HEK293 (cell line): Measurements from ENCODE around the gene MAPK8IP3.
A peak's percentile ranks its signal among the peaks of the same experiment; 100 is the strongest.

ENCODE experiments used
- CTCF ChIA-PET: fragments of 350-600 bp; formaldehyde crosslinking; extraction: SDS; loops from one replicate; lab custom pipeline; 2021; ENCODE audit warnings: antibody characterized with exemption; lab: Yijun Ruan, JAX
- POLR2A ChIA-PET: fragments of 300-600 bp; formaldehyde crosslinking; extraction: SDS; loops from one replicate; lab custom pipeline; 2020; ENCODE audit warnings: antibody characterized with exemption, inconsistent platforms; lab: Yijun Ruan, JAX
- H3K27ac ChIP-seq: fragments of 200-500 bp; sonication (Bioruptor generic); 2 replicates; pipeline ENCODE4 v1.5.1; 2014; ENCODE audit warnings: low read depth, low read length, control low read depth, inconsistent platforms; ENCODE audit errors: extremely low read depth
- H3K36me3 ChIP-seq, 2 experiments: fragments of 200-500 bp in 1 of 2; sonication (Bioruptor generic) in 1 of 2; 1 replicate in 1 of 2; 2 replicates in 1 of 2; pipeline ENCODE4 v1.5.1; 2014 to 2017; ENCODE audit warnings: inconsistent platforms in 2 of 2, low read length in 2 of 2; ENCODE audit not compliant: control insufficient read depth in 2 of 2, insufficient read depth in 1 of 2
- H3K4me1 ChIP-seq: fragments of 200-500 bp; sonication (Bioruptor generic); 2 replicates; pipeline ENCODE4 v1.5.1; 2014; ENCODE audit warnings: mild to moderate bottlenecking, low read length, inconsistent platforms; ENCODE audit not compliant: control insufficient read depth, insufficient read depth
- H3K4me3 ChIP-seq: 2 replicates; pipeline ENCODE4 v1.5.1; 2011; ENCODE audit warnings: low read depth, mild to moderate bottlenecking, control low read depth, low read length, moderate library complexity
- H3K9me3 ChIP-seq: fragments of 200-500 bp; sonication (Bioruptor generic); 2 replicates; pipeline ENCODE4 v1.5.1; 2014; ENCODE audit warnings: low read depth, low read length, inconsistent platforms; ENCODE audit not compliant: control insufficient read depth, insufficient read depth
- GLI2 ChIP-seq: fragments of 450-650 bp; formaldehyde crosslinking; IDR thresholded peaks from 2 replicates; pipeline ENCODE4; 2017; ENCODE audit warnings: missing biosample characterization, missing genetic modification characterization, low read depth, borderline replicate concordance
- GLI4 ChIP-seq: fragments of 450-650 bp; formaldehyde crosslinking; IDR thresholded peaks from 2 replicates; pipeline ENCODE4 v1.5.1; 2016; ENCODE audit warnings: missing biosample characterization, missing genetic modification characterization
- GLIS2 ChIP-seq: fragments of 450-650 bp; formaldehyde crosslinking; IDR thresholded peaks from 2 replicates; pipeline ENCODE4 v1.5.1; 2016; ENCODE audit warnings: missing biosample characterization, missing genetic modification characterization
- PRDM1 ChIP-seq: fragments of 450-650 bp; formaldehyde crosslinking; IDR thresholded peaks from 2 replicates; pipeline ENCODE4; 2016; ENCODE audit warnings: missing biosample characterization, missing genetic modification characterization
- REPIN1 ChIP-seq: fragments of 450-650 bp; formaldehyde crosslinking; IDR thresholded peaks from 2 replicates; pipeline ENCODE4 v1.5.1; 2017; ENCODE audit warnings: missing biosample characterization, missing genetic modification characterization, low read depth
- SP7 ChIP-seq: fragments of 450-650 bp; formaldehyde crosslinking; IDR thresholded peaks from 2 replicates; pipeline ENCODE4 v1.5.1; 2016; ENCODE audit warnings: missing biosample characterization, missing genetic modification characterization
- YY1 ChIP-seq: fragments of 450-650 bp; formaldehyde crosslinking; IDR thresholded peaks from 2 replicates; pipeline ENCODE4 v1.5.1; 2018; ENCODE audit warnings: missing biosample characterization, missing genetic modification characterization
- ZBTB17 ChIP-seq: fragments of 450-650 bp; formaldehyde crosslinking; IDR thresholded peaks from 2 replicates; pipeline ENCODE4 v1.5.1; 2016; ENCODE audit warnings: missing biosample characterization, missing genetic modification characterization
- ZNF19 ChIP-seq: fragments of 450-650 bp; formaldehyde crosslinking; IDR thresholded peaks from 2 replicates; pipeline ENCODE4; 2016; ENCODE audit warnings: missing biosample characterization, missing genetic modification characterization, low read depth
- ZNF2 ChIP-seq: fragments of 450-650 bp; formaldehyde crosslinking; IDR thresholded peaks from 2 replicates; pipeline ENCODE4 v1.5.1; 2016; ENCODE audit warnings: missing biosample characterization, missing genetic modification characterization
- ZNF335 ChIP-seq: fragments of 450-650 bp; formaldehyde crosslinking; conservative IDR thresholded peaks from 2 replicates; pipeline ENCODE4 v1.5.1; 2016; ENCODE audit warnings: missing biosample characterization, missing genetic modification characterization
- ZNF391 ChIP-seq: fragments of 450-650 bp; formaldehyde crosslinking; IDR thresholded peaks from 2 replicates; pipeline ENCODE4 v1.5.1; 2016; ENCODE audit warnings: low read depth, missing biosample characterization, missing genetic modification characterization, borderline replicate concordance
- ZNF426 ChIP-seq: fragments of 450-650 bp; formaldehyde crosslinking; IDR thresholded peaks from 2 replicates; pipeline ENCODE4 v1.5.1; 2017; ENCODE audit warnings: missing biosample characterization, missing genetic modification characterization, mild to moderate bottlenecking, inconsistent platforms, moderate library complexity
- ZNF513 ChIP-seq: fragments of 450-650 bp; IDR thresholded peaks from 2 replicates; pipeline ENCODE4 v1.5.1; 2018; ENCODE audit warnings: missing biosample characterization, missing genetic modification characterization
- ZNF626 ChIP-seq: fragments of 450-650 bp; sonication (Bioruptor Pico); formaldehyde crosslinking; IDR thresholded peaks from 2 replicates; pipeline ENCODE4 v1.5.1; 2018; ENCODE audit warnings: missing biosample characterization, missing genetic modification characterization, inconsistent platforms
- ZNF658 ChIP-seq: fragments of 450-650 bp; formaldehyde crosslinking; IDR thresholded peaks from 2 replicates; pipeline ENCODE4; 2016; ENCODE audit warnings: missing biosample characterization, missing genetic modification characterization
- ZNF830 ChIP-seq: fragments of 450-650 bp; IDR thresholded peaks from 2 replicates; pipeline ENCODE4 v1.5.0; 2018; ENCODE audit warnings: missing biosample characterization, missing genetic modification characterization, low read depth, mild to moderate bottlenecking, moderate library complexity
- ZSCAN18 ChIP-seq: fragments of 450-650 bp; formaldehyde crosslinking; IDR thresholded peaks from 2 replicates; pipeline ENCODE4 v1.5.1; 2016; ENCODE audit warnings: missing biosample characterization, missing genetic modification characterization
- TF ChIP-seq, protein P1 (sequence below): fragments of 450-650 bp; formaldehyde crosslinking; IDR thresholded peaks from 2 replicates; pipeline ENCODE4 v1.5.1; 2016; ENCODE audit warnings: missing biosample characterization, missing genetic modification characterization, borderline replicate concordance
- TF ChIP-seq, protein P2 (sequence below): fragments of 450-650 bp; formaldehyde crosslinking; IDR thresholded peaks from 2 replicates; pipeline ENCODE4 v1.5.1; 2017; ENCODE audit warnings: missing biosample characterization, missing genetic modification characterization

Gene MAPK8IP3

GRCh38 chr16:1723450-1724147, 17.6 kb downstream of the MAPK8IP3 start:
- TF ChIP-seq PRDM1 (tag by site-specific recombination) (peak; percentile 45; the same call in 1 of the 2 replicates), ZNF626 (tag by site-specific recombination) (no peak), ZNF2 (tag by site-specific recombination) (peak; percentile 96), GLI4 (tag by site-specific recombination) (no peak), ZNF335 (tag by site-specific recombination) (0 out of 2 replicates have a peak, but pooled peaks have one; percentile 17), ZBTB17 (tag by site-specific recombination) (0 out of 2 replicates have a peak, but pooled peaks have one; percentile 15)
- Histone ChIP-seq H3K4me1 (peaks cover 3% of the 10 kb centered on the region), H3K36me3 (peaks cover 0 to 36% of the 10 kb centered on the region in 2 experiments; a peak in 2 of 3 replicates), H3K4me3 (no peak overlapping the region), H3K9me3 (no peaks in the 10 kb centered on the region), H3K27ac (no peak overlapping the region)
- CTCF ChIA-PET, result interaction anchor here (0.6 to 2.0 kb wide), 10 partner anchors 9 to 631 kb away, joined by 3 to 6 read pairs (median 3); no protein-coding TSS in a partner anchor
- POLR2A ChIA-PET, result interaction anchor here (1.0 to 1.3 kb wide), 3 partner anchors 22 to 113 kb away, joined by 3 to 4 read pairs (median 3); partner anchors contain the start of gene JPT2

GRCh38 chr16:1724491-1724890, 18.5 kb downstream of the MAPK8IP3 start:
- peaks cover 3% of the 10 kb centered on the region for H3K4me1 ChIP-seq

More at GRCh38 chr16:1724491-1724890, 18.5 kb downstream of the MAPK8IP3 start:
- H3K36me3 ChIP-seq, result peaks cover 0 to 45% of the 10 kb centered on the region in 2 experiments; a peak in 2 of 3 replicates
- no peaks in the 10 kb centered on the region for H3K9me3 ChIP-seq
- H3K4me3 ChIP-seq, result no peak overlapping the region
- CTCF ChIA-PET, result interaction anchor here (0.6 to 2.0 kb wide), 3 partner anchors 8 to 346 kb away, joined by 3 to 6 read pairs (median 5); no protein-coding TSS in a partner anchor
- no peak overlapping the region for H3K27ac ChIP-seq
- TF ChIP-seq ZNF658 (tag by site-specific recombination) (no peak), GLIS2 (tag by site-specific recombination) (no peak), ZSCAN18 (tag by site-specific recombination) (no peak), ZNF830 (tag by site-specific recombination) (no peak), GLI2 (tag by site-specific recombination) (no peak), ZNF426 (no peak), YY1 (tag by site-specific recombination) (no peak), ZNF19 (tag by site-specific recombination) (no peak), REPIN1 (no peak), ZNF513 (tag by site-specific recombination) (no peak), ZNF391 (tag by site-specific recombination) (no peak), SP7 (no peak)
- TF ChIP-seq, protein P1, sequence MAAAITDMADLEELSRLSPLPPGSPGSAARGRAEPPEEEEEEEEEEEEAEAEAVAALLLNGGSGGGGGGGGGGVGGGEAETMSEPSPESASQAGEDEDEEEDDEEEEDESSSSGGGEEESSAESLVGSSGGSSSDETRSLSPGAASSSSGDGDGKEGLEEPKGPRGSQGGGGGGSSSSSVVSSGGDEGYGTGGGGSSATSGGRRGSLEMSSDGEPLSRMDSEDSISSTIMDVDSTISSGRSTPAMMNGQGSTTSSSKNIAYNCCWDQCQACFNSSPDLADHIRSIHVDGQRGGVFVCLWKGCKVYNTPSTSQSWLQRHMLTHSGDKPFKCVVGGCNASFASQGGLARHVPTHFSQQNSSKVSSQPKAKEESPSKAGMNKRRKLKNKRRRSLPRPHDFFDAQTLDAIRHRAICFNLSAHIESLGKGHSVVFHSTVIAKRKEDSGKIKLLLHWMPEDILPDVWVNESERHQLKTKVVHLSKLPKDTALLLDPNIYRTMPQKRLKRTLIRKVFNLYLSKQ (tag by site-specific recombination), result no peak
- TF ChIP-seq, protein P2, sequence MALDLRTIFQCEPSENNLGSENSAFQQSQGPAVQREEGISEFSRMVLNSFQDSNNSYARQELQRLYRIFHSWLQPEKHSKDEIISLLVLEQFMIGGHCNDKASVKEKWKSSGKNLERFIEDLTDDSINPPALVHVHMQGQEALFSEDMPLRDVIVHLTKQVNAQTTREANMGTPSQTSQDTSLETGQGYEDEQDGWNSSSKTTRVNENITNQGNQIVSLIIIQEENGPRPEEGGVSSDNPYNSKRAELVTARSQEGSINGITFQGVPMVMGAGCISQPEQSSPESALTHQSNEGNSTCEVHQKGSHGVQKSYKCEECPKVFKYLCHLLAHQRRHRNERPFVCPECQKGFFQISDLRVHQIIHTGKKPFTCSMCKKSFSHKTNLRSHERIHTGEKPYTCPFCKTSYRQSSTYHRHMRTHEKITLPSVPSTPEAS, result no peak
- POLR2A ChIA-PET, result interaction anchor here (1.3 kb wide), 1 partner anchor 114 kb away, joined by 3 read pairs; no protein-coding TSS in a partner anchor
